HuH-7 (cell line): ENCODE measurements around the gene SYNJ2.

Experiments used
- DNase-seq: peaks from one replicate; pipeline ENCODE4 v3.0.0; 2011; ENCODE audit warnings: low spot score

SYNJ2 gene

DNA sequence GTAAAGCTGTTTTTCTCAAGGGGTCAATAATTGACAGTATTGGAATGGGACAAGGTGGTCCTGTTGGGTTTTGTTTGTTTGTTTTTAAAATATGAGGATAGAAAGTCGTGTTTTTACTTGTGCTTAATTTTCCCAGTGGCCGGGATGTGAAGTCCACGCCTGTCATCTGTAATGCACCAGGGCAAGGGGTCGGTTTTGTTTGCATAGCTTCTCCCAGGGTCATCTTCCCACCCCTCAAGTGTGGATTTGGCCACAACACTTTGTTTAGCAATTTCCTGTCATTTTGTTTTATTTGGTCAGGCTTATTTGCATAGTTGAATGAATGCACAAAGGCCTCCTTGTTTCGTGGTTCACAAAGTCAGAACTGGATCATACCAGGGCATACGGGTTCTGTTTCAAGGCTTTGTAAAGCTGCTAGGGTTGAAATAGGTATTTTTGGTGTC, 29.8 kb downstream of the SYNJ2 start:
- DNase-seq, result peak; percentile 89

DNA sequence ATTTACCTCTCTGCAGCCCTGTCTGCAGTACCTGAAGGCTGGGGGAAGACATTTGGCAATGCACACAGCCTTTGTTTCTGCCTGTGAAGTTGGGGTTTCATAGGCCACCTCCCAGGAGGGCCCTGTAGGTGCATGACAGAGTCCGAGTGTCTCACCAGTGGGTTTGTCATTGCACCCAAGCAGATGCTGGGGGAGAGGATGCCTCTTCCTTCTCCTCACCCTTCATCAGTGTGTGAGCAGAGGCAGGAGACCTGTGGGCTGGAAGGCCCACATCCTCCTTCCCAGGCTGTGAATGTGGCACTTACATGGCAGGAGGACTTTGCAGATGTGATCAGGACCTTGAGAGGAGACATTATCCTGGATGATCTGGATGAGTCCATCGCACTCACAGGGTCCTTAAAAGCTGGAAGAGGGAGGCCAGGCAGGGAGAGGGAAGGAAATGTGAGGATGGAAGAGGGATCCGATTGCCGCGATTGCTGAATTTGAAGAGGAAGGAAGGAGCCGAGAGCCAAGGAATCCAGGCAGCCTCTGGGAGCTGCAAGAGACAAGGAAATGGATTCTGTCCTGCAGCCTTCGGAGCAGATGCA, 30.4 kb downstream of the SYNJ2 start:
- DNase-seq, result no peak

GRCh38 chr6:158013904-158014504, 32.3 kb downstream of the SYNJ2 start:
- DNase-seq, result no peak

DNA sequence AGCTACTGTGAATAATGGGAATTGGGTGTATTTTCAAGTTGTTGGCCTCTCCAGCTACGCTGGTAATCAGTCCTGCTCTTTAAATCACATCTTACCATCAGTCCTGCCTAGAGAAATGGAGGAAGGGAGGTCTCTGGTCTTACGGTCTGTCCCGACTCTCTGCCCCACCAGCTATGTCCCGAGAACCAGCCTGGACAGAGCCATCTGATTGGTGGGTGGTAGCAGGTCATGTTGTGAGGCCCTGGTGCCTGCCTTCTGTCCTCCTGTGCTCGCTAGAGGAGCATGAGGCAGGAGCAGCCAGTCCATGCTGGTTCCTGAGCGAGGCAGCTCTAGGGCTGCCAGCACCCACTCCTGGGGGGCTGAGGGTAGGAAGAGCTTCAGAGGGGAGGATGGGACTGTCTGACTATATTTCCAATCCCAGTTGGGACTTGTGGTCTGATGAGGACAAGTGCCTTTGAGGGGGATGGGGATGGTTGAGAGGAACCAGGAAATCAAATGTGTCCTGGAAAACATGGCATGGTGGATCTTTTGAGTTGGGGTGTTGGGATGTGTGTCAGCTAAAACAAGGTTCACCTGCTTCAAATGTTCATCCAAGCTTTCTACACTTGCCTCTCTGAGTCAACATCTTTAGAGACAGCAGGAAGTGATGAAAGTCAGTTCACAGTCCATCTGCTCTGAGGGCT, 33.0 kb downstream of the SYNJ2 start:
- DNase-seq, result no peak

- DNase-seq, result no peak
Measured at GRCh38 chr6:158015188-158015506, 33.5 kb downstream of the SYNJ2 start.

DNA sequence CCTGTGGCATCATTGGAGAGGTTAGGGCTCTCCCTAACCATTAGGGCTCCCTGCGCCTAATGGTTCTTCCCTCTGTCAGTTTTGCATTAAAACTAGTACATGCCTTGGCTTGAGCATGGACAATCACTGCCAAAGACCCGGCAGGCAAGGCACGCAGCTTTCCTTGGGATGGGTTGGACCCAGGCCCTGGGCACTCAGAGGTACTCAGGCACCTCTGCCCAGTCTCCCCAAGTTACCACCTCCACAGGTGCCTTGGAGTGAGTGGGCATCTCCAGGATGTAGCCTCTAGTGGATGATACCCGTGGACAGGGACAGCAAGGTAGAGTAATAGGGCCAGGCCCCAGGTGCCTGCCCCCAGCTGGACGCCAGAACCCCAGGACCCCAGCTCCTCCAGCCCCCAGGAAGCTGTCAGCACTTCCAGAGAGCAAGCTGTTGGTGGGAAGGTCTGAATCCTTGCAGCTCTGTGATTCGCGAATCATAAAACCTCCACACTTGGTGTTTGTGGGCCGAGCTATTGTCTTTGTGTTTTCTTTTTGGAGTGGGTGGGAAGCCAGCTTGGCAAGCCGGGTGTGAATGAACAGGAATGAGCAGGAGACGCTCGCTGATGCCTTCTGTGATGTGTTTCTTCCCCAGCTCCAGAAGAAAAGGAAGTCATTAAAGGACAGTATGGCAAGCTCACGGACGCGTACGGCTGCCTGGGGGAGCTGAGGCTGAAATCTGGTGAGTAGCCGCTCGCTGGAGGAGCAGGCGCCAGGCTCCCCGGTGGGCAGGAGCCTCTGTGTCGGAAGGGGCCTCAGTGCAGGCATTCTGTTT, 35.1 kb downstream of the SYNJ2 start:
- no peak for DNase-seq

- DNase-seq, result no peak
Measured at GRCh38 chr6:158017621-158018040, 36.0 kb downstream of the SYNJ2 start.

- DNase-seq, result no peak
Measured at GRCh38 chr6:158018041-158018771, 36.5 kb downstream of the SYNJ2 start.

- no peak for DNase-seq
Measured at GRCh38 chr6:158018851-158019361, 37.2 kb downstream of the SYNJ2 start.

- no peak for DNase-seq
Measured at GRCh38 chr6:158019416-158019815, 37.8 kb downstream of the SYNJ2 start.

DNA sequence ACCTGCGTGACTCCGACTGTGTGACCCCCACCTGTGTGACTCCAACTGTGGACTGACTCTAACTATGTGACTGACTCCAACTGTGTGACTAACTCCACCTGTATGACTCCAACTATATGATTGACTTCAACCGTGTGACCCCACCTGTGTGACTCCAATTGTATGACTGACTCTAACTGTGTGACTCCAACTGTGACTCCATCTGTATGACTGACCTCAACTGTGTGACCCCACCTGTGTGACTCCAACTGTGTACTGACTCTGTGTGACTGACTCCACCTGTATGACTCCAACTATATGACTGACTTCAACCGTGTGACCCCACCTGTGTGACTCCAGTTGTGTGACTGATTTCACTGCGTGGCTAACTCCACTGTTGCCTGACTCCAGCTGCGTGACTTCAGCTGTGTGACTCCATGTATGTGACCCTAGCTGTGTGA, 38.6 kb downstream of the SYNJ2 start:
- DNase-seq, result no peak

DNA sequence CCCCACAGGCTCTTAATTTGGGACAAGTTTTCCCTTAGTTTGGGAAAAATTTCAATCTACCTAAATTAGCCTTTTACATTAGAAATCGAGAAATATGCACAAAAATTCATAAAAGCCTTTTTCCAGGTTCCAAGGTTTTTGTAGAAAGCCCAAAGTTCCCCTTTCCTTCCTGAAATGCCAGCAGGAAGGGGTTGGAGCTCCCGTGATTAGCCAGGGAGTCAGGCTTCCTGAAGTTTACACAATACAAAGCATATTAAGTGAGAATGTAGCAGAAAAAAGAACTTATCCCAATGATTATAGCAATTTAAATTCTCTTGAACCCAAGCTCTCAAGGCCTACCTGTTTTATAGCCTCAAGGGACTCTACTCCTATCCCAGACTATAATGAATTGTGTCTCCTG, 39.1 kb downstream of the SYNJ2 start:
- DNase-seq, result no peak

- DNase-seq, result no peak
Measured at GRCh38 chr6:158021376-158021775, 39.7 kb downstream of the SYNJ2 start.

DNA sequence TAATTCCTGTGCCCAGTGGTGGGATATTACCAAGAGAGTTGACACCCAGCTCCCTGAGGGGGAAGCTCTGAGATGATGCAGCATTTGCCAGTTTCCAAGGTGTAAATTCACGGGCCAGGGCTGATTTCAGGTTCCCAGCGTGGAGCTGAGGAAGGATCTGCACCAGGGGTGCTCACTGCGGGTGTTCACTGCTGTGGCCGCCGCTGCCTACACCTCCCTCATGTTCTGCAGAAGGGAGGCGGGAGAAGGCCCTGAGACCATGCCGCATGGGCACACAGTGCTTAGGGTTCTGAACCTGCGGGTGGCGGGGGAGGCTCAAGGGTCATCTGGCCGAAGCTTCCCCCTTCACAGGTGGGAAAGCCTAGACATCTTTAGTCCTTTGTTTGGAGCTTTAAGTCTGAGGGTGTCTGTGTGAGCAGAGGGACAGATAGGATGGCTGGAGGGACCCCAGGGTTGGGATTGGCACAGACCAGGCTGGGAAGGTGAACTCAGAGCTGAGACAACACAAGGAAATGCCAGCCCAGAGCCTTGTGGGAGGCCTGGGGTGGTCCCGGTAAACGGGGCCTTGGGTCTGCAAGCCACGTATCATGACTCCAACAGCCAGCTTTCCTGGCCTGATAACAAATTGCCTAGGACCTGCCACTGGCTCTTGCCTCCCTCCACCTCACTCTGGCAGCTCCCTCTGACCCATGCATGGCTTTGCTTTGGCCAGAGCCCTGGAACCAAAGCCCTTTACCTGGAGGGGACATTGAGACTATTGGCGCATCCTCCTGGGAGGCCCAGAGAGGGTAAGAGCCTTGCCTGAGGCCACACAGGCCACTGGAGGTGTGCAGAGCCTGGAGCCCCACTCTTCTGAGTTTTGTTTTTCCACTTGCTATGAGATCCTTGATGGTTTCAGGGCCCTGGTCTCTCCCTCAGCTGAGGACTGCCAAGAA, 40.4 kb downstream of the SYNJ2 start:
- no peak for DNase-seq

DNA sequence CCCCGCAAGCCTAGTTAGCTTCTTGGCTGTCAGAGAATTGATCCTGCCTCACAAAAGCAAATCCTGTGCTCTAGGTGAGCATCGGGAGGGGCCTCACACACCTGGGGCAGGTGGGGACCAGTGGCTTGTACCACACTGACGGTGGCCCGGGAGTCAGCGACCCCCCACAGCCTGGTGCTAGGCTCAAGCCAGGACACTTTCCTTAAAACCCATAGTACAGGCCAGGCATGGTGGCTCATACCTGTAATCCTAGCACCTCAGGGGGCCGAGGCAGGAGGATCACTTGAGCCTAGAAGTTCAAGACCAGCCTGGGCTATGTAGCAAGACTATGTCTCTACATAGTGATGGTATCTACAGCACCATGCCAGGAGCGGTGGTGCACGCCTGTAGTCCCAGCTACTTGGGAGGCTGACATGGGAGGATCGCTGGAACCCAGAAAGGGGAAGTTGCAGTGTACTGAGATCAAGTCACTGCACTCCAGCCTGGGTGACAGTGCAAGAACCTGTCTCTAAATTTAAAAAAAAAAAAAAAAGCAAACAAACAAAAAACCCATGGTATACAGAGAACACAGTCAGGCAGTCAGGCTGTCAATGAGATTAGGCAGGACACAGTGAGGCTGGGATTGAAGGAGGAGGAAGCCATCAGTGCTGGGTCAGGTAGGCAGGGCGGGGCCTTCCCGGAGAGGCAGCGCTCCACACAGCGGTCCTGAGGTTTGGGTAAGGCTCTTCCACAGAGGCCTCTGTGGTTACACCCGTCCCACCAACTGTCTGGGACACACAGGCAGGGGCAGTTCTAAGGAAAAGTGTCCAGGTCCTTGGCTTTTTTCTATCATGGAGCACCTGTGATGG, 41.3 kb downstream of the SYNJ2 start:
- DNase-seq, result no peak

DNA sequence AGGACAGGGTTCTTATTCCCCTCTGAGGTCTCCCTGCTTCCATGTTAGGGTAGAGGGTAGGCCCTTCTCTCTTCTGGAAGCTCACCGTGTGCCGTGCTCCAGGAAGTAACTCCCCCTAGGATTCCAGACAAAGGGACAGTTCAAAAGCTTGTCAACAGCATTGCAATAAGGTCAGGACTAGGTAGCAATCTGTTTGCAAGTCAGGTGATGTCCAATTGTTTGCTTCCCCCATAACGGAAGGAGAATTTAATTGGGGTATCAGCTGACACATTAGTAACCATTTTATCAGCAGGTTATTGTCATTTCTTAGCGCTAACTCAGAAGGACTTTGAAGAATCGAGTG, 41.9 kb downstream of the SYNJ2 start:
- peak; percentile 69 for DNase-seq

DNA sequence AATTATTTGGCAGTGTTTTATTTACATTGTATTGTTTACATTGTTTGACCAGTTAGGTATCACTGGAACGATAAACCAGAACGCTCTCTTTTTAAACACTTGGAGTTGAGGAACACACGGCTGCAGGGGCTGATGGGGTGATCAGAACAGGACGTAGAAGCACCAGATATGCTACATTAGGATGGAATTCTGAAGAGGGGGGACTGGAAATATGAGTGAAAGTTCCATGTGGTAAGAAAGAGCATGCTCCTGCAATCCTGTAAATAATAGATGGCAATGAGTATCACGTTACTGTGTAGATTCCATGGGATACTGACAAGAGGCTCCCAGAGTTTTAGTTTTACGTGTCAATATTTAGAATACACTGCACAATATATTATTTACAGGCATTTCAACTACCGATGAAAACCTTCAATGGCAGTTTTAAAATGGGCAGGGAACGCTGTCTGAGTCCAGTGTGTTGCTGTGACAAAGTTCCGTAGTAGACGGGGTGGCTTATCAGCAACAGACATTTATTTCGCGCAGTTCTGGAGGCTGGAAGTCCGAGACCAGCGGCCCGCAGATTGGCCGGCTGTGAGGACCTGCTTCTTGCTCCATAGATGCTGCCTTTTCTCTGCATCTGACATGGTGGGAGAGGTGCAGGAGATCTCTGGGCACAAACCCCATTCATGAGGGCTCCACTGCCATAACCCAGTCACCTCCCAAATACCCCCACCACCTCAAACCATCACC, 43.1 kb downstream of the SYNJ2 start:
- DNase-seq, result no peak

DNA sequence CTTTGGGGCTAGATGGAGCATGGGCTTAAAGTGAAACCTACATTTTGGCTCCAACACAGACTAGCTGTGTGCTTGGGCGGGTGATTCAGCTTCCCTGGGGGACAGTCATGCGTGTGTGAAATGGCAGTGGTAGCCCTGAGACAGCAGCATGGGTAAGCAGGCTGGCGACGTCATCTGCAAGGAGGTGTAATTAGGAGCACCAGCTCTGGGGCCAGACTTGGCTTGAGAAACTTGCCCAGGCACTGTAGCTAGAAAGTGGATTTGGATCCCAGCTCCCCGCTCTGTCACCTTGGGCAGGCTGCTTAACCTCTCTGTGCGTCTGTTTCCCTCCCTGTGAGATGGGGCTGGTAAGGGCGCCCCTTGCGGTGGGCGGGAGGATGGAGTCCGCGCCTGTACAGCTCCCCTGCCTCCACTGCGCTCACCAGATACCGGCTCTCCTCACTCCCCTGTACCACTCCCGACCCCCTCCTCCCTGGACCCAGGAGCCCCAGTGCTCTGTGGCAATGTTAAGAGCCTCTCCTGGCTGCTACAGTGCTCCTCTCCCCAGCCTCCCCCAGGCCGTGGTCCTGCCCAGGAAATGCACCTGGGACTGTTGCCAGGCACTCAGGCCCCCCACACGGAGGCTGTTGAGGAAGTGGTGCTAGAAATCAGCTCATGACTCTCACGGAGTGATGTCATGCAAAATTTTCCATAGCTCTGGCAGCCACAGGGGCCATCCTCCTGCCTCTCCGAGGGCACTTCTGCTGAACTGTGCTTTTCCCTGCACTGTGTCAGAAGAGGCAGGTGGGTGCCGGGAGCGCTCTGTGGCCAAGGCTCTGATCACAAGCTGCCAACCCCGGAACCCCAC, 44.6 kb downstream of the SYNJ2 start:
- peak; percentile 76 for DNase-seq
